ENCODE data around the gene DENND2A.
"Not testable (repeated sequence)": the region's sequence is repeated elsewhere in the genome, so short reads cannot be mapped to it uniquely, and the experiment has no call there.

Gene DENND2A

GRCh38 chr7:140529428-140529827 lies 111.2 kb downstream of the DENND2A start:
- not testable (repeated sequence) for H3K4me3 ChIP-seq (ENCODE audit: low read depth, low read length); H3K23ac ChIP-seq (ENCODE audit: low read length); H3K9ac ChIP-seq (ENCODE audit: low read length); H2AFZ ChIP-seq (ENCODE audit: insufficient read depth, low read length, poor library complexity); H3K79me2 ChIP-seq (ENCODE audit: control insufficient read depth, insufficient read depth, low read length, poor library complexity); H3K79me1 ChIP-seq (ENCODE audit: low read length); H3K14ac ChIP-seq (ENCODE audit: low read length); H3K4ac ChIP-seq (ENCODE audit: low read depth, low read length); H2AK5ac ChIP-seq (ENCODE audit: low read length); H3K4me1 ChIP-seq (ENCODE audit: control insufficient read depth in 1 of 2, insufficient read depth in 2 of 2, low read length in 2 of 2); H2BK120ac ChIP-seq (ENCODE audit: insufficient read depth, low read length, poor library complexity); H3K36me3 ChIP-seq (ENCODE audit: control insufficient read depth in 1 of 2, insufficient read depth in 2 of 2, low read length in 2 of 2); H2BK12ac ChIP-seq (ENCODE audit: low read length); H4K8ac ChIP-seq (ENCODE audit: low read depth, low read length); H3K18ac ChIP-seq (ENCODE audit: low read length); H3K9me3 ChIP-seq (ENCODE audit: insufficient read depth, low read depth, low read length); H4K12ac ChIP-seq (ENCODE audit: low read depth, low read length); H4K91ac ChIP-seq (ENCODE audit: low read depth, low read length); H3K27me3 ChIP-seq (ENCODE audit: insufficient read depth, low read length); H2BK5ac ChIP-seq (ENCODE audit: low read depth, low read length, poor library complexity); H3K27ac ChIP-seq (ENCODE audit: low read depth, low read length); DNase-seq; H3K4me2 ChIP-seq (ENCODE audit: low read length)
- no CpG with 5 or more reads among the region's 4 CpGs for WGBS (ENCODE audit: extremely low coverage, insufficient coverage, insufficient read length)

GRCh38 chr7:140526787-140527664 lies 113.6 kb downstream of the DENND2A start:
- Histone ChIP-seq H2BK120ac (ENCODE audit: insufficient read depth, low read length, poor library complexity) (no peak overlapping the region), H4K91ac (ENCODE audit: low read depth, low read length) (no peak overlapping the region), H3K14ac (ENCODE audit: low read length) (no peak overlapping the region), H3K4ac (ENCODE audit: low read depth, low read length) (no peak overlapping the region), H3K18ac (ENCODE audit: low read length) (no peak overlapping the region), H4K8ac (ENCODE audit: low read depth, low read length) (no peak overlapping the region), H2BK12ac (ENCODE audit: low read length) (no peak overlapping the region), H3K27ac (ENCODE audit: low read depth, low read length) (no peak overlapping the region), H3K79me1 (ENCODE audit: low read length) (no peaks in the 10 kb centered on the region), H3K27me3 (ENCODE audit: insufficient read depth, low read length) (no peaks in the 10 kb centered on the region), H2AK5ac (ENCODE audit: low read length) (no peak overlapping the region), H3K4me1 (ENCODE audit: control insufficient read depth in 1 of 2, insufficient read depth in 2 of 2, low read length in 2 of 2) (peaks cover 5 to 7% of the 10 kb centered on the region in 2 experiments), H3K4me3 (ENCODE audit: low read depth, low read length) (peak overlapping the region; percentile 20), H2BK5ac (ENCODE audit: low read depth, low read length, poor library complexity) (no peak overlapping the region), H3K9ac (ENCODE audit: low read length) (no peak overlapping the region), H3K36me3 (ENCODE audit: control insufficient read depth in 1 of 2, insufficient read depth in 2 of 2, low read length in 2 of 2) (peaks cover 0 to 3% of the 10 kb centered on the region in 2 experiments), H3K9me3 (ENCODE audit: insufficient read depth, low read depth, low read length) (no peaks in the 10 kb centered on the region), H4K12ac (ENCODE audit: low read depth, low read length) (no peak overlapping the region), H2AFZ (ENCODE audit: insufficient read depth, low read length, poor library complexity) (no peak overlapping the region), H3K4me2 (ENCODE audit: low read length) (no peak overlapping the region), H3K23ac (ENCODE audit: low read length) (no peak overlapping the region), H3K79me2 (ENCODE audit: control insufficient read depth, insufficient read depth, low read length, poor library complexity) (no peaks in the 10 kb centered on the region)
- DNase-seq = no peak
- no CpG with 5 or more reads among the region's 31 CpGs for WGBS (ENCODE audit: extremely low coverage, insufficient coverage, insufficient read length)

GRCh38 chr7:140526214-140526613 lies 114.4 kb downstream of the DENND2A start:
- Histone ChIP-seq H3K27me3 (ENCODE audit: insufficient read depth, low read length) (no peaks in the 10 kb centered on the region), H3K4me2 (ENCODE audit: low read length) (no peak overlapping the region), H3K36me3 (ENCODE audit: control insufficient read depth in 1 of 2, insufficient read depth in 2 of 2, low read length in 2 of 2) (peaks cover 3 to 7% of the 10 kb centered on the region in 2 experiments), H4K12ac (ENCODE audit: low read depth, low read length) (no peak overlapping the region), H4K91ac (ENCODE audit: low read depth, low read length) (no peak overlapping the region), H2BK5ac (ENCODE audit: low read depth, low read length, poor library complexity) (no peak overlapping the region), H3K4me3 (ENCODE audit: low read depth, low read length) (no peak overlapping the region), H3K18ac (ENCODE audit: low read length) (no peak overlapping the region), H3K9me3 (ENCODE audit: insufficient read depth, low read depth, low read length) (no peaks in the 10 kb centered on the region), H3K14ac (ENCODE audit: low read length) (no peak overlapping the region), H3K79me1 (ENCODE audit: low read length) (no peaks in the 10 kb centered on the region), H2BK120ac (ENCODE audit: insufficient read depth, low read length, poor library complexity) (no peak overlapping the region), H2AFZ (ENCODE audit: insufficient read depth, low read length, poor library complexity) (no peak overlapping the region), H3K23ac (ENCODE audit: low read length) (no peak overlapping the region), H3K27ac (ENCODE audit: low read depth, low read length) (no peak overlapping the region), H2BK12ac (ENCODE audit: low read length) (no peak overlapping the region), H3K9ac (ENCODE audit: low read length) (no peak overlapping the region), H2AK5ac (ENCODE audit: low read length) (no peak overlapping the region), H3K4me1 (ENCODE audit: control insufficient read depth in 1 of 2, insufficient read depth in 2 of 2, low read length in 2 of 2) (peaks cover 5 to 7% of the 10 kb centered on the region in 2 experiments), H3K79me2 (ENCODE audit: control insufficient read depth, insufficient read depth, low read length, poor library complexity) (no peaks in the 10 kb centered on the region), H4K8ac (ENCODE audit: low read depth, low read length) (no peak overlapping the region), H3K4ac (ENCODE audit: low read depth, low read length) (no peak overlapping the region)
- no CpG with 5 or more reads among the region's 9 CpGs for WGBS (ENCODE audit: extremely low coverage, insufficient coverage, insufficient read length)
- DNase-seq = no peak

GRCh38 chr7:140525743-140526142 lies 114.9 kb downstream of the DENND2A start:
- no peak overlapping the region for H3K27ac ChIP-seq (ENCODE audit: low read depth, low read length)
- no peak for DNase-seq

More at GRCh38 chr7:140525743-140526142, 114.9 kb downstream of the DENND2A start:
- WGBS (ENCODE audit: extremely low coverage, insufficient coverage, insufficient read length) = no CpG with 5 or more reads among the region's 10 CpGs
- H3K9me3 ChIP-seq (ENCODE audit: insufficient read depth, low read depth, low read length) = no peaks in the 10 kb centered on the region
- no peak overlapping the region for H3K4ac ChIP-seq (ENCODE audit: low read depth, low read length)
- H3K14ac ChIP-seq (ENCODE audit: low read length) = no peak overlapping the region
- no peak overlapping the region for H3K23ac ChIP-seq (ENCODE audit: low read length)
- H4K12ac ChIP-seq (ENCODE audit: low read depth, low read length) = no peak overlapping the region
- H3K79me2 ChIP-seq (ENCODE audit: control insufficient read depth, insufficient read depth, low read length, poor library complexity) = no peaks in the 10 kb centered on the region
- H3K27me3 ChIP-seq (ENCODE audit: insufficient read depth, low read length) = no peaks in the 10 kb centered on the region
- no peak overlapping the region for H2BK5ac ChIP-seq (ENCODE audit: low read depth, low read length, poor library complexity)
- H3K4me3 ChIP-seq (ENCODE audit: low read depth, low read length) = no peak overlapping the region
- H3K9ac ChIP-seq (ENCODE audit: low read length) = no peak overlapping the region
- H2AFZ ChIP-seq (ENCODE audit: insufficient read depth, low read length, poor library complexity) = no peak overlapping the region
- H3K4me1 ChIP-seq (ENCODE audit: control insufficient read depth in 1 of 2, insufficient read depth in 2 of 2, low read length in 2 of 2) = peaks cover 5 to 7% of the 10 kb centered on the region in 2 experiments
- no peak overlapping the region for H2BK12ac ChIP-seq (ENCODE audit: low read length)
- H3K18ac ChIP-seq (ENCODE audit: low read length) = no peak overlapping the region
- H3K36me3 ChIP-seq (ENCODE audit: control insufficient read depth in 1 of 2, insufficient read depth in 2 of 2, low read length in 2 of 2) = peaks cover 3 to 8% of the 10 kb centered on the region in 2 experiments
- H2AK5ac ChIP-seq (ENCODE audit: low read length) = no peak overlapping the region
- H4K8ac ChIP-seq (ENCODE audit: low read depth, low read length) = no peak overlapping the region
- no peak overlapping the region for H3K4me2 ChIP-seq (ENCODE audit: low read length)
- H2BK120ac ChIP-seq (ENCODE audit: insufficient read depth, low read length, poor library complexity) = no peak overlapping the region
- H4K91ac ChIP-seq (ENCODE audit: low read depth, low read length) = no peak overlapping the region
- H3K79me1 ChIP-seq (ENCODE audit: low read length) = no peaks in the 10 kb centered on the region
